Right renal cortex interstitium (tissue), 3 donors: ENCODE results near the gene TDRKH. TPM values are rescaled to one million over a fixed set of nuclear protein-coding genes. Genes with fewer than 3 reads are reported as not detected.
A peak's percentile ranks its signal among the peaks of the same experiment; 100 is the strongest.

Source experiments
- DNase-seq, 3 donors: peaks; one replicate each; pipeline ENCODE4 v3.0.0-alpha.2; 2013; ENCODE audit warnings: low read depth in 3 of 3, low spot score in 2 of 3
- polyA plus RNA-seq, 3 donors: library from polyadenylated mRNA; unstranded; fragments of 120-200 nt; gene quantifications; one replicate each; pipeline ENCODE4 v1.2.1, GENCODE V29; 2013; ENCODE audit not compliant: insufficient read length in 3 of 3

The TDRKH gene, protein sequence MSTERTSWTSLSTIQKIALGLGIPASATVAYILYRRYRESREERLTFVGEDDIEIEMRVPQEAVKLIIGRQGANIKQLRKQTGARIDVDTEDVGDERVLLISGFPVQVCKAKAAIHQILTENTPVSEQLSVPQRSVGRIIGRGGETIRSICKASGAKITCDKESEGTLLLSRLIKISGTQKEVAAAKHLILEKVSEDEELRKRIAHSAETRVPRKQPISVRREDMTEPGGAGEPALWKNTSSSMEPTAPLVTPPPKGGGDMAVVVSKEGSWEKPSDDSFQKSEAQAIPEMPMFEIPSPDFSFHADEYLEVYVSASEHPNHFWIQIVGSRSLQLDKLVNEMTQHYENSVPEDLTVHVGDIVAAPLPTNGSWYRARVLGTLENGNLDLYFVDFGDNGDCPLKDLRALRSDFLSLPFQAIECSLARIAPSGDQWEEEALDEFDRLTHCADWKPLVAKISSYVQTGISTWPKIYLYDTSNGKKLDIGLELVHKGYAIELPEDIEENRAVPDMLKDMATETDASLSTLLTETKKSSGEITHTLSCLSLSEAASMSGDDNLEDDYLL
- polyA plus RNA-seq = 1 to 10 TPM; 8.8 to 9.1 (median 9.1) TPM

GRCh38 chr1:151790071-151790939, at the start of gene TDRKH:
TSS of gene TDRKH (minus strand) at chr1:151790500. CDS start at chr1:151783022, 7,478 bp downstream.
- DNase-seq = peak; percentile 89 to 95 (median 92)

GRCh38 chr1:151839457-151840403, 49.4 kb upstream of the TDRKH start, which contains the start of gene C2CD4D:
TSS of gene C2CD4D (minus strand) at chr1:151839820. CDS start at chr1:151838989, 831 bp downstream.
- no peak for DNase-seq

- DNase-seq = no peak
Measured at GRCh38 chr1:151839082-151839412, 48.7 kb upstream of the TDRKH start.

GRCh38 chr1:151838222-151839081, 48.2 kb upstream of the TDRKH start:
- no peak for DNase-seq

DNA sequence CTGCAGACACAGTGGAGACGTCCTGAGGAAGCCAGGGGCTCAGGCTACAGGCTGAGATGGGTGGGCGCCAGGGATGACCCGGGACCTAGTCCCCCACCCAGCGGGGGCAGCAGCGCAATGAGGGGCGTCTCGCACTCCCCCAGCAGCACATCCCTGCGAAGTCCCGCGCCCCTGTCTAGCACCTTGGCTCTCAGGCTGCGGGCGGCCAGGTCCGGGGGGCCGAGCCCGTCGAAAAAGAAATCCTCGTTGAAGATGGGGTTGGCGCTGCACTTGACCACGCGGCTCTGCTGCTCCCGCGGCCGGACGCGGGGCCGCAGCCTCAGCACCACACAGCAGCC, 47.6 kb upstream of the TDRKH start:
- DNase-seq = no peak

DNA sequence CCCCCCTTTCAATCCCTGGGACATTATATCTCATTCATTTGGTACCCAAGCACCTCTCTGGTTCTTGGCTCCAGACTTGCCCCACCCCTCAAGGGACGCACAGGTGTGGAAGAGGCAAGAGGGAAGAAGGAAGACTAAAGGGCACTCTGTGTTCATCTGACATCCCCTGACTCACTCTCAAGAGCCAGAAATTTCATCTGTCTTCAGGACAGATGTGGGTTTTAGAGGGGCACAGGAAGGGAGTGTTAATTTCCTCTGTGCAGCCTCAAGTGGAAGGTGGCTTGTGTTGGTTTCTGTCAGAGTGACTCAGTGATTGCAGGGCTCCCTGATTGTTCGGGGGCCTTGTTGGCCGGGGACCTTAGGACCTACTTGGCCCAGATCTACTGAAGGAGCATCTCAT, 46.9 kb upstream of the TDRKH start:
- DNase-seq = no peak

DNA sequence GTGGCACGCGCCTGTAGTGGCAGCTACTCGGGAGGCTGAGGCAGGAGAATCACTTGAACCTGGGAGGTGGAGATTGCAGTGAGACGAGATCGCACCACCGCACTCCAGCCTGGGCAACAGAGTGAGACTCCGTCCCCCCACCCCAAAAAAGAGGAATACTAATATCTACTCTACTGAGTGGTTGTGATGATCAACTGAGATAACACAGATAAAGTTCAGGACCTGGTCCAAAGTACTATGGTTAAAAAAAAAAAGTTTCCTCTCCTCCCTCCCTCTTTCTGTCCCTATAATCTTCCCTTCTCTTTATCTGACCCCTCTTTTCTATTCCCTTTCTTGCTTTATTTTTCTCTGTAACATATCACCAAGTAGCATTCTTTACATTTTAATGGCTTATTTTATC, 45.3 kb upstream of the TDRKH start:
- no peak for DNase-seq

DNA sequence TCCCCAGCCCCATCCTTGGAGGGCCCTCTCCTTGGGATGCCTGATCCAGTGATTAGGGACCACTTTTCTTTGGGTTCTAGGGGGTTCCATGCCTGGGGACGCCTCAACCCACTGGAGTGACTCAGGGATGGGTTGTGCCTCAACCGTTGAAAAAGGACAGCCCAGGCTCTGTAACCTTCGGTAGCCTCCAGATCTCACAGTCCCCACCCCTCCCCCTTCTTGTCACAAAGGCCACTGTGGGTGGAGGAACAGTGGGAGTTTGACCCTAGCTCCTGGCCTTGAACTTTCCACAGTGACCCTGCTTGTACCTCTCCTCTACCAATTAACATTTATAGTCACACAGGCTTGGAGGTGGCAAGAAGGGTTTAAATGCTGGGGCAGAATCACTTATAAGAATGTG, 43.9 kb upstream of the TDRKH start:
- no peak for DNase-seq

DNA sequence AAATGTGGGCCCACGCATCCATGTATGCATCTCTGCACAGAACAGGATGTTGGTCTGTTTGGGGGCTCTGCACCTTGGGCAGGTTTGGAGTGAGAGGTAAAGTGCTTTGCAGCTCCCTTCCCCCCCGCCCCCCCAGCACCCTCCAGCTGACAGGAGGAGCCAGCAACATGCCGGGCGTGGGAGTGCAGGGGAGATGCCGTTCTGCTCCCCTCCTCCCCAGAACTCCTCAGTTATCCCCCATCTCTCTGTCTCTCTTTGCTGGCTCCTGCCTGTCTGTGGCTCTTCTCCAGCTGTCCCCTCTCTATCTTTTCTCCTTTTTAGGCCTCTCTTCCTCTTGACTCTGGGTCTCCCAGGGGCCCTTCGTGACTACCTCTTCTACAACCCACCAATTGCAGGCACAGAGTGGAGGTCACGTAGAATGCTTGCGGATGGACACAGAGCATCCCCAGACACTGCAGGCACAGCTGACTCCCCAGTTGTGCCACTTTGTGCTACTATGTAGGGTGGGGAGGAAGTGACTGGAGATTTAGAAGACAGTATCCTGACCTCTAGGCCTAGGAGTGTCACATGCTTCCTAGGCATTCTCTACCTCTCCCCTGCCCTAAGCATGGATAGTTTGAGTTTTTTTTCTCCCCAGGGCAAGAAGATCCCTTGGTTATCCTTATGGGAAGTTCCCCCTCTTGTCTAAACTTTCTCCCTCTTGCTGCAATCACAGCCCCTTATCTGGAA, 43.0 kb upstream of the TDRKH start:
- no peak for DNase-seq

GRCh38 chr1:151832318-151832980, 42.1 kb upstream of the TDRKH start:
- DNase-seq = no peak

DNA sequence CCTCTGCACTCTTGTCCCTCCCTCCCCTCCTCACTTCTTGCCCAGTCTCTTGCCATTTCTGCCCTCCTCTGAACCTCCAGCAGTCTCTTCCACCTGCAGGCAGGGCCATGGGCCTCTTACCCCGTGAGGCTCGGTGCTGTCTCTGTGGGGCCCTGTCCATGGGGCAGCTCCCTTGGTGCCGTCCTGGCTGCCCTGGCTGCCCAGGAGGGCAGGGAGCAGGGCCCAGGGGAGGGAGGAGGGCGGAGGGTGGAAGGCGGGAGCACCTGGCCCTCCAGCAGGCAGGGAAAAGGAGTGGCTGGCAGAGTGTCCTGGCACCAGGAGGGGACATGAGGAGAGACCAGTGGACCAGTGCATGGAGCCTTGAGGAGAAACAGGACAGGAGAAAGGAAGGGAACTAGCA, 41.3 kb upstream of the TDRKH start, which contains the start of gene RORC:
Gene RORC (minus strand): TSS at position 198 of the 400 bp plus-strand sequence. CDS start 38 bp downstream, at position 160.
- DNase-seq = no peak

DNA sequence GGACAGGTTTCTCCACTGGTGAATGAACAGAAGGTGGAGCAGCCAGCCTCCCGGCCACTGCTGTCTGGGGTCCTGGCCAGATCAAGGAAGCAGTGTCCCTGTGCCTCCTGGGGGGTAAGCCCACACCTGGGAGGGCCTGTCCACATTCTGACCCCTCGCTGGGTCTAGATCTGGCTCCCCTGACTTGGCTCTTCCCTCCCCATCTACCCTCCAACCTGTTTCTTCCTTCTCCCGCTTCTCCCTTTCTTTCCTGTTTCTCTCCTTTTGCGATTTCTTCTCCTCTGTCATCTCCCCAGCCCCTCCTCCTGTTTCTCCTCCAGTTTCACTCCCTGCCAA, 40.9 kb upstream of the TDRKH start:
- no peak for DNase-seq

GRCh38 chr1:151830055-151830454, 39.8 kb upstream of the TDRKH start:
- DNase-seq = no peak

DNA sequence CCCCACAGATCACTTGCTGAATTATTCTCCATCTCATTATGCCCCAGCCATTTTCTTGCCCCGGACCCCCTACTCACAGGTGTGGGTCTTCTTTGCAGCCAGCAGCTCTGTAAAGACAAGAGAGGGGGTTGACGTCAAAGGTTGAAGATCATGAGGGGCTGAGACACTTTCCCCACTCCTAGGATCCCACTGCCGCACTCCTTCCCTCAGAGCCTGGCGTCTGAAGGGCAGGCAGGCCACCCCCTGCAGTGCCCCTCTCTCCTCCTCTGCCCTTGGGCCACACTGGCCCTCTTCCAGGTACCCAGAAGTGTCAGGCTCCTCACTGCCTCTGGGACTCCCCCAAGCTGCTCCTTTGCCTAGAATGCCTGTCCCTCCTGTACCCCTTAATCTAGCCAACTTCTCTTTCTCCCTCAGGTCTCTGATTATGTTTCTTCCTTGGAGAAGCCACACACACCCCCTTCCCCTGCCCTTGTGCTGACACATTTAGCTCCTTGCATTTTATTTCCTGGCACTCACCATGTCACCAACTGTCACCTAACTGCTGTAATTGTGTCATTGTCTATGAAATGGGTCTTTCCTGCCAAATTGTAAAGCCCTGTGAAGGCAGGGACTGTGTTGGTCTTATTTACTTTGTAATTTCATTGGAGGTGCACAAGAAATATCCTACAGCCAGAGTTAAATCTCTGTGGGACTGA, 39.2 kb upstream of the TDRKH start:
- no peak for DNase-seq

DNA sequence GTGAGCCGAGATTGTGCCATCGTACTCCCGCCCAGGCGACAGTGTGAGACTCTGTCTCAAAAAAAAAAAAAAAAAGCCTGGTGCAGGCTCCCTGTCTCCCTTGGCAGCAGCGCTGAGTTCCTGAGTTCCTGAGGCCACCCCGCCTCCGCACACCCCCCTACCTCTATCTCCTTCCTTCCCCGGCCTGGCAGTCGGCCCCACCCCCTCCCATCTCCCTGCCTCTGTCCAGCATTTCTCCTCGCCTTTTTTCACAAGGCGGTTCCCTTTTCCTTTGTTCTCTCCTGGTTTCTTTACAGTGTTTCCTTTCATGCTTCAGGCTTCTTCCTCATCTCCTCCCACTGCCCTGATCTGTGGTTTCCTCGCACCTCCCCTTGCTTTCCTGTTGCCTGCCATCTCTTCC, 38.6 kb upstream of the TDRKH start:
- no peak for DNase-seq

- DNase-seq = no peak
Measured at GRCh38 chr1:151827853-151828252, 37.6 kb upstream of the TDRKH start.

GRCh38 chr1:151825751-151826660, 35.7 kb upstream of the TDRKH start:
- no peak for DNase-seq
